GM18505 (cell line): ENCODE data around the gene CFAP74.
A peak's percentile ranks its signal among the peaks of the same experiment; 100 is the strongest.
"Not testable (repeated sequence)": the region's sequence is repeated elsewhere in the genome, so short reads cannot be mapped to it uniquely, and the experiment has no call there.

ENCODE experiments used
- ATAC-seq: cut with Tn5 transposase; IDR thresholded peaks from one replicate; pipeline ENCODE4 v1.9.1; 2021; ENCODE audit not compliant: unreplicated experiment
- POLR2A ChIP-seq: IDR thresholded peaks from 4 replicates; pipeline ENCODE4 v1.6.1; 2011; ENCODE audit warnings: borderline replicate concordance; ENCODE audit not compliant: insufficient read depth, insufficient read length; ENCODE audit errors: extremely low read depth

The CFAP74 gene

DNA sequence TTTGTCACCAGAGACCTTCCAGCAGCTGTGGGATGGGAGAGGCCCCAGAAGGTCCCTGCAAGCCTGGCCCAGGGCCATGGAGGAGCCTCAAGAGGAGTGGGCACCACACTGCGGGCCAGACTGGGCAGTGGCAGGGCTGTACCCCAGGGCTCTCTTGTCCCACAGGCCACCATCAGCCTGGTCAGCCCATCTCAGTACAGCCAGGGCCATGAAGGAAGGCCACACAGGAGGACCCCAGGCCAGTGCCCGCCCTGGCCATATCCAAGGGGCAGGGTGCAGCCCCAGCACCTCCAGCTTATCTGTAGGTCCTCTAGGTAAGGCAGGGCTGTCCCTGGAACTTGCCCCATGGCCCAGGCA lies 109.6 kb downstream of the CFAP74 start:
- TF ChIP-seq POLR2A: no peak
- no peak for ATAC-seq

DNA sequence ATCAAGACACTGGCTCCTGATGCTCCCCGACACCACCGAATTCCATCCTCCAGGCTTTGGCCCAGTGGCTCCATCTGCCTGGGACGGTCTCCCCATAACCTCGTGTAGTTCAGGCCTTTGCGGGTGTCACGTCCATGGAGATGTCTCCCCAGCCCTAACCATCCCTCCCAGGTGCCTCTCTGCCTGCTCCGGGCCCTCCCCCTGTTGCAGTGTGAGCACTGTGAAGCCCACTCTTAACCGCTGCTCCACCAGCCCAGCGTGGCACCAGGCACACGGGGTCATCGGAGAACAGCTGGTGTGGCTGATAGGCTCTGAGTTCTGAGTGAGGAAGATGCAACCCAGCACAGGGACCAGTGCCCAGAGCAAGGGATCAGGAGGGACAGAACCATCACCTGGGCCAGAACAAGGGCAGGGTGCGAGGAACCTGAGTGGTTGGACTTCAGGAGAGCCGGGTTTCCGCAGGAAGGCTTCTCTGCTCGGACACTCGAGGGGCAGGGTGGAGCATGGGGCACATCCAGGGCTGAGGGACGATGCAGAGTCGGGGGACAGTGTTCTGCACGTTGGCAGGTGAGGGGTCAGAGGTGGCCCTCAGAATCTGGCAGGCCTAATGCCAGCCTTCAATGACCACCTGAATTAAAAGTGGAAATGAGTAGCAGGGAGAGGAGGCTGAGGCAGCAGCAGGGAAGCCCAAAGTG lies 110.1 kb downstream of the CFAP74 start:
- ATAC-seq: no peak
- no peak for TF ChIP-seq POLR2A

DNA sequence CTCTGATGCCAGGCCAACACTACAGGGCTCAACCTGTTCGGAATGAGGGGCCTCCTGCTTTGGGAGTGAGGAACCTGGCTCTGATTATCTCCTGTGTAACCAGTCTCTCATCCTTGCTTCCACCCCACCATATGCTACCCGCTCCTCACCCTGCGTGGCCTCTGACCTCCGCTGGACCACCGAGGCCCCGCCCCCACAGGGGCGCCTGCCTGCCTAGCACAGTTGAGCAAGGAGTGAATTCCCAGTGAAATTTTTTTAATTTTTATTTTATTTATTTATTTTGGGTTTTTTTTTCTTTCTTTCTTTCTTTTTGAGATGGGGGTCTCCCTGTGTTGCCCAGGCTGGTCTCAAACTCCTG lies 110.8 kb downstream of the CFAP74 start:
- no peak for ATAC-seq

GRCh38 chr1:1892079-1892762 lies 111.4 kb downstream of the CFAP74 start:
- no peak for ATAC-seq
- TF ChIP-seq POLR2A: no peak

More for the DNA sequence above, 110.8 kb downstream of the CFAP74 start:
- TF ChIP-seq POLR2A: no peak

DNA sequence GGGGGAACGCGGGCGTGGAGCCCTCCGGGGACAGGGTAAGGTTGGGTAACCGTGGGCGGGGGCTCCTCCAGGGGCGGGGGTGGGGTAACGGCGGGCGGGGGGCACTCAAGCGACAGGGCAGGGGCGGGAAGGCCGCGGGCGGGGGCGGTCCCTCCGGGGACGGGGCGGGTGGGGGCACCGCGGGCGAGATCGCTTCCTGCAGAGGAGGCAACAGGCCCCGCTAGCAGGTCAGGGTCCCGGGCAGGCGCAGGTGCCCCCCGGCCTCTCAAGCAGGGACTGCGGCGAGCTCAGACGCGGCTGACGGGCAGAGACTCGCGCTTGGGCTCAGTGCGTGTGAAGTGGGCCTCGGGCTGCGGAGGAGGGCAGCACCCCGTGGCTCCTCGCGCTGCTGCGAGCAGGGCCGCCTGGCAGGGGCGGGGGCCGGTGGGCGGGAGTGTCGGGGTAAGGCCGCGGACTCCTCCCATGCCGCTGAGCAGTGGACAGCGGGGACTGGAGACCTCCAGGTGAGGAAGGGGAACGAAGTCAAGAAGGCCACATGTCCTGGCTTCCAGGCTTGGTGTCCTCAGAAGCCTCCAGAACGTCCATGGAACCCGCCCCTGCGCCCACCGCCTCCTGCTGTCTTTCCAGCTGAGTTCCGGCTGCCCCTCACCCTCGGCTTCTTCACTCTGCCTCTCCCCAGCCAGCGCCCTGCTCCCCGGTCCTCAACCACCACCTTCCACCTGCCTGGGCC lies 112.1 kb downstream of the CFAP74 start:
- ATAC-seq: peak; percentile 15
- peak; percentile 49 for TF ChIP-seq POLR2A

GRCh38 chr1:1890506-1891348 lies 112.9 kb downstream of the CFAP74 start, which contains the start of gene GNB1:
Gene GNB1, minus strand, starts transcription at chr1:1891087. Its CDS starts 65,634 bp downstream, at chr1:1825453.
- TF ChIP-seq POLR2A: peak; percentile 60
- peak; percentile 64 for ATAC-seq

GRCh38 chr1:1889847-1890505 lies 113.6 kb downstream of the CFAP74 start:
- peak; percentile 24 for ATAC-seq
- no peak for TF ChIP-seq POLR2A

- TF ChIP-seq POLR2A: no peak
- no peak for ATAC-seq
Observed at GRCh38 chr1:1889090-1889750, 114.4 kb downstream of the CFAP74 start.

DNA sequence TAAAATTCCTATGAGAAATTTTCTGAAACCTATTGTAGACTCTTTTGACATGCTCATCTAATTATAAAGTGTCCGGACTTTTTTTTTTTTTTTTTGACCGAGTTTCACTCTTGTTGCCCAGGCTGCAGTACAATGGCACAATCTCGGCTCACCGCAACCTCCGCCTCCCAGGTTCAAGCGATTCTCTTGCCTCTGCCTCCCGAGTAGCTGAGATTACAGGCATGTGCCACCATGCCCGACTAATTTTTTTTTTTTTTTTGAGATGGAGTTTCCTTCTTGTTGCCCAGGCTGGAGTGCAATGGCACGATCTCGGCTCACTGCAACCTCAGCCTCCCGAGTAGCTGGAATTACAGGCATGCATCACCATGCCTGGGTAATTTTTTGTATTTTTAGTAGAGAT lies 119.7 kb downstream of the CFAP74 start:
- not testable (repeated sequence) for ATAC-seq

- TF ChIP-seq POLR2A: no peak
- no peak for ATAC-seq
Observed at GRCh38 chr1:1883092-1883873, 120.3 kb downstream of the CFAP74 start.

GRCh38 chr1:1881727-1882126 lies 121.9 kb downstream of the CFAP74 start:
- no peak for ATAC-seq
- no peak for TF ChIP-seq POLR2A
